Measurements from ENCODE around the gene RSPO4.

GRCh38 chr20:942611-943010 lies 59.5 kb downstream of the RSPO4 start:
- no peak for TF ChIP-seq CTCF (IDR thresholded peaks at IDR 0.05; ENCODE audit: low read length)
- TF ChIP-seq EZH2 (IDR thresholded peaks at IDR 0.05; ENCODE audit: borderline replicate concordance, low read length), result no peak

Data from OCI-LY1 (cell line).